PC-9 (cell line): ENCODE data around the gene CCNL2.

ENCODE experiments used
- EZH2 ChIP-seq: fragments of 200-600 bp; sonication (generic); IDR thresholded peaks from 2 replicates; pipeline ENCODE4 v1.8.0; 2017; ENCODE audit warnings: antibody characterized with exemption, low read depth
- TF ChIP-seq, protein P1 (sequence below): fragments of 200-600 bp; sonication (generic); conservative IDR thresholded peaks from 2 replicates; pipeline ENCODE4 v1.6.1; 2017; ENCODE audit warnings: mixed run types, antibody characterized with exemption, mild to moderate bottlenecking, moderate library complexity

GRCh38 chr1:1341549-1342021 lies 57.5 kb downstream of the CCNL2 start:
- TF ChIP-seq, protein P1, sequence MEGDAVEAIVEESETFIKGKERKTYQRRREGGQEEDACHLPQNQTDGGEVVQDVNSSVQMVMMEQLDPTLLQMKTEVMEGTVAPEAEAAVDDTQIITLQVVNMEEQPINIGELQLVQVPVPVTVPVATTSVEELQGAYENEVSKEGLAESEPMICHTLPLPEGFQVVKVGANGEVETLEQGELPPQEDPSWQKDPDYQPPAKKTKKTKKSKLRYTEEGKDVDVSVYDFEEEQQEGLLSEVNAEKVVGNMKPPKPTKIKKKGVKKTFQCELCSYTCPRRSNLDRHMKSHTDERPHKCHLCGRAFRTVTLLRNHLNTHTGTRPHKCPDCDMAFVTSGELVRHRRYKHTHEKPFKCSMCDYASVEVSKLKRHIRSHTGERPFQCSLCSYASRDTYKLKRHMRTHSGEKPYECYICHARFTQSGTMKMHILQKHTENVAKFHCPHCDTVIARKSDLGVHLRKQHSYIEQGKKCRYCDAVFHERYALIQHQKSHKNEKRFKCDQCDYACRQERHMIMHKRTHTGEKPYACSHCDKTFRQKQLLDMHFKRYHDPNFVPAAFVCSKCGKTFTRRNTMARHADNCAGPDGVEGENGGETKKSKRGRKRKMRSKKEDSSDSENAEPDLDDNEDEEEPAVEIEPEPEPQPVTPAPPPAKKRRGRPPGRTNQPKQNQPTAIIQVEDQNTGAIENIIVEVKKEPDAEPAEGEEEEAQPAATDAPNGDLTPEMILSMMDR = no peak
- TF ChIP-seq EZH2 = no peak
